Gastroesophageal sphincter (tissue), 3 donors: ENCODE measurements around the gene ARSK.

ENCODE experiments used
- EP300 ChIP-seq: sonication (generic); formaldehyde crosslinking; IDR thresholded peaks from one replicate; pipeline ENCODE4 v1.6.1; 2017; ENCODE audit warnings: antibody characterized with exemption, mild to moderate bottlenecking
- POLR2A ChIP-seq, 2 donors: fragments of 450-650 bp; IDR thresholded peaks; one replicate each; pipeline ENCODE4 v1.6.1; 2017; ENCODE audit warnings: antibody characterized with exemption in 2 of 2, mild to moderate bottlenecking in 2 of 2, moderate library complexity in 1 of 2
- POLR2AphosphoS5 ChIP-seq: sonication (generic); formaldehyde crosslinking; IDR thresholded peaks from one replicate; pipeline ENCODE4 v1.6.1; 2017; ENCODE audit warnings: antibody characterized with exemption
- TF ChIP-seq, protein P1 (sequence below), 4 experiments: fragments of 200-600 bp in 2 of 4; fragments of 450-650 bp in 2 of 4; sonication (generic) in 1 of 4; IDR thresholded peaks; one replicate each; pipeline ENCODE4 v1.5.1; 2017 to 2019; ENCODE audit warnings: antibody characterized with exemption in 4 of 4, mild to moderate bottlenecking in 2 of 4, moderate library complexity in 2 of 4

- TF ChIP-seq, protein P1, sequence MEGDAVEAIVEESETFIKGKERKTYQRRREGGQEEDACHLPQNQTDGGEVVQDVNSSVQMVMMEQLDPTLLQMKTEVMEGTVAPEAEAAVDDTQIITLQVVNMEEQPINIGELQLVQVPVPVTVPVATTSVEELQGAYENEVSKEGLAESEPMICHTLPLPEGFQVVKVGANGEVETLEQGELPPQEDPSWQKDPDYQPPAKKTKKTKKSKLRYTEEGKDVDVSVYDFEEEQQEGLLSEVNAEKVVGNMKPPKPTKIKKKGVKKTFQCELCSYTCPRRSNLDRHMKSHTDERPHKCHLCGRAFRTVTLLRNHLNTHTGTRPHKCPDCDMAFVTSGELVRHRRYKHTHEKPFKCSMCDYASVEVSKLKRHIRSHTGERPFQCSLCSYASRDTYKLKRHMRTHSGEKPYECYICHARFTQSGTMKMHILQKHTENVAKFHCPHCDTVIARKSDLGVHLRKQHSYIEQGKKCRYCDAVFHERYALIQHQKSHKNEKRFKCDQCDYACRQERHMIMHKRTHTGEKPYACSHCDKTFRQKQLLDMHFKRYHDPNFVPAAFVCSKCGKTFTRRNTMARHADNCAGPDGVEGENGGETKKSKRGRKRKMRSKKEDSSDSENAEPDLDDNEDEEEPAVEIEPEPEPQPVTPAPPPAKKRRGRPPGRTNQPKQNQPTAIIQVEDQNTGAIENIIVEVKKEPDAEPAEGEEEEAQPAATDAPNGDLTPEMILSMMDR (IDR thresholded peaks at IDR 0.05), result no peak
- TF ChIP-seq POLR2A (IDR thresholded peaks at IDR 0.05) (no peak), POLR2AphosphoS5 (no peak), EP300 (no peak)
Observed at GRCh38 chr5:95647886-95648860, 93.3 kb downstream of the ARSK start.
